ENCODE measurements around the gene SIN3A.

The SIN3A gene

DNA sequence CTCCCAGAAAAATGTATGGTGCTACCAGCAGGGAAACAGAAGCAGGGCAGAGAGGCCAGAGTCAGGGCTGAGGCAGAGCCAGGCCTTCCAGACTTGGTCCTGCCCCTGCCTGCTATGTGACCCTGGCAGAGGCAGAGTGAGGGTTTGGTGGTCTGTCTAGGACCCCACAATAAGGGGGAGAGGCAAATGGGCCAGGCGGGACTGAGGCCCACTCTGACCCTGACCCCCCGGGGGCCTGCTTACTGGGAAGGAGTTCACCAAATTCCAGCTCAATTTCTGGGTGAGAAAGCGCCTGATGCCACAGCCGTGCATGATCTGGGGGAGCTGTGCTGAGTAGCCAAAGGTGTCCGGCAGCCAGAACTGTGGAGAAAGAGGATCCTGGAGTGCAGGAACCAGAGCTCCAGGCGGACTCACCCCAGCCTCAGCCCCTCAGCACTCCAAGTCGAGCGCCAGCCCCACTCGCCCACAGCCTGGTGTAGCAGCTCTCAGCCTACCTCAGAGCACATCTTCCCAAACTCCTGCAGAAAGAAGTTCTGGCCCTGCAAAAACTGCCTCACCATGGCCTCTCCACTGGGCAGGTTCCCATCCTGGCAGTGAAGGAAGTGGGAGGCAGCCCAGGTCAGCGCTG lies 90.0 kb downstream of the SIN3A start:
- Histone ChIP-seq H3K9ac (ENCODE audit: low read depth, low read length, poor library complexity, severe bottlenecking) (no peak overlapping the region), H2AFZ (ENCODE audit: low read length) (no peak overlapping the region), H3K9me3 (ENCODE audit: insufficient read depth, low read depth, low read length) (no peaks in the 10 kb centered on the region), H3K27me3 (ENCODE audit: insufficient read depth, low read length, poor library complexity, severe bottlenecking) (no peaks in the 10 kb centered on the region), H3K79me2 (ENCODE audit: insufficient read depth, low read length) (peaks cover 2% of the 10 kb centered on the region; the same call in 1 of the 2 replicates), H3K4me2 (ENCODE audit: low read depth, low read length, poor library complexity, severe bottlenecking) (no peak overlapping the region), H3K4me1 (ENCODE audit: insufficient read depth, low read length, poor library complexity, severe bottlenecking) (no peaks in the 10 kb centered on the region), H3K36me3 (ENCODE audit: insufficient read depth, low read length) (peaks cover 15% of the 10 kb centered on the region; the same call in 1 of the 2 replicates), H3F3A (ENCODE audit: low read depth) (no peaks in the 10 kb centered on the region), H4K20me1 (ENCODE audit: insufficient read depth, low read length, poor library complexity, severe bottlenecking) (no peaks in the 10 kb centered on the region), H3K4me3 (ENCODE audit: low read length, poor library complexity, severe bottlenecking) (no peak overlapping the region), H3K9me2 (replicated peaks; ENCODE audit: low read depth, low read length) (no peaks in the 10 kb centered on the region)
- no peak for TF ChIP-seq EZH2phosphoT487 (IDR thresholded peaks at IDR 0.05; ENCODE audit: borderline replicate concordance)
- TF ChIP-seq, protein P1, sequence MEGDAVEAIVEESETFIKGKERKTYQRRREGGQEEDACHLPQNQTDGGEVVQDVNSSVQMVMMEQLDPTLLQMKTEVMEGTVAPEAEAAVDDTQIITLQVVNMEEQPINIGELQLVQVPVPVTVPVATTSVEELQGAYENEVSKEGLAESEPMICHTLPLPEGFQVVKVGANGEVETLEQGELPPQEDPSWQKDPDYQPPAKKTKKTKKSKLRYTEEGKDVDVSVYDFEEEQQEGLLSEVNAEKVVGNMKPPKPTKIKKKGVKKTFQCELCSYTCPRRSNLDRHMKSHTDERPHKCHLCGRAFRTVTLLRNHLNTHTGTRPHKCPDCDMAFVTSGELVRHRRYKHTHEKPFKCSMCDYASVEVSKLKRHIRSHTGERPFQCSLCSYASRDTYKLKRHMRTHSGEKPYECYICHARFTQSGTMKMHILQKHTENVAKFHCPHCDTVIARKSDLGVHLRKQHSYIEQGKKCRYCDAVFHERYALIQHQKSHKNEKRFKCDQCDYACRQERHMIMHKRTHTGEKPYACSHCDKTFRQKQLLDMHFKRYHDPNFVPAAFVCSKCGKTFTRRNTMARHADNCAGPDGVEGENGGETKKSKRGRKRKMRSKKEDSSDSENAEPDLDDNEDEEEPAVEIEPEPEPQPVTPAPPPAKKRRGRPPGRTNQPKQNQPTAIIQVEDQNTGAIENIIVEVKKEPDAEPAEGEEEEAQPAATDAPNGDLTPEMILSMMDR (conservative IDR thresholded peaks at IDR 0.05; ENCODE audit: low read length) = no peak

DNA sequence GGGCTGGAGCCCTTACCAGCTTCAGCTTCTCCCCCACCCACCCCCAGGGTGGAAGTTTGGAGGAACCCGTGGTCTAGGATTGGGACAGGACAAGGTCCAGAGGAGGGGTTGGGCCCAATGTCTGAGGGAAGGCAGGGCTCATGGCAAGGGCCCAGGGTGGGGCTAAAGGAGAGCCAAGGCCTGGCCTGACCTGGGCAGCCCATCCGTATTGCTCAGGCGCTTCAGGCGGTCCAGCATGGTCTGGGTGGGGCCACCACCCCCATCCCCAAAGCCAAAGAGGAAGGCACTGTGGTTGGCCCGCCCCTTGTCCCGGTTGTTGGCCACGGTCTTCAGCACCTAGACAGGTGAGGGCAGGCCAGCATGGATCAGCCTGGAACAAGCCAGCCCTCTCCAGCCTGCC lies 90.6 kb downstream of the SIN3A start:
- TF ChIP-seq EZH2phosphoT487 (IDR thresholded peaks at IDR 0.05; ENCODE audit: borderline replicate concordance) = no peak
- TF ChIP-seq, protein P1 (conservative IDR thresholded peaks at IDR 0.05; ENCODE audit: low read length) = no peak
- H4K20me1 ChIP-seq (ENCODE audit: insufficient read depth, low read length, poor library complexity, severe bottlenecking) = no peaks in the 10 kb centered on the region
- H3K9me2 ChIP-seq (replicated peaks; ENCODE audit: low read depth, low read length) = no peaks in the 10 kb centered on the region
- H3K9me3 ChIP-seq (ENCODE audit: insufficient read depth, low read depth, low read length) = no peaks in the 10 kb centered on the region
- H3K27me3 ChIP-seq (ENCODE audit: insufficient read depth, low read length, poor library complexity, severe bottlenecking) = no peaks in the 10 kb centered on the region
- no peak overlapping the region for H3K9ac ChIP-seq (ENCODE audit: low read depth, low read length, poor library complexity, severe bottlenecking)
- no peaks in the 10 kb centered on the region for H3K79me2 ChIP-seq (ENCODE audit: insufficient read depth, low read length)
- no peaks in the 10 kb centered on the region for H3F3A ChIP-seq (ENCODE audit: low read depth)
- peaks cover 12% of the 10 kb centered on the region; the same call in 1 of the 2 replicates for H3K36me3 ChIP-seq (ENCODE audit: insufficient read depth, low read length)
- no peak overlapping the region for H3K4me3 ChIP-seq (ENCODE audit: low read length, poor library complexity, severe bottlenecking)
- H2AFZ ChIP-seq (ENCODE audit: low read length) = no peak overlapping the region
- no peak overlapping the region for H3K4me2 ChIP-seq (ENCODE audit: low read depth, low read length, poor library complexity, severe bottlenecking)
- H3K4me1 ChIP-seq (ENCODE audit: insufficient read depth, low read length, poor library complexity, severe bottlenecking) = no peaks in the 10 kb centered on the region

- H3K4me3 ChIP-seq (ENCODE audit: low read length, poor library complexity, severe bottlenecking) = no peak overlapping the region
- no peaks in the 10 kb centered on the region for H3K9me2 ChIP-seq (replicated peaks; ENCODE audit: low read depth, low read length)
- H3K9ac ChIP-seq (ENCODE audit: low read depth, low read length, poor library complexity, severe bottlenecking) = no peak overlapping the region
- H3K79me2 ChIP-seq (ENCODE audit: insufficient read depth, low read length) = no peaks in the 10 kb centered on the region
- no peaks in the 10 kb centered on the region for H3K27me3 ChIP-seq (ENCODE audit: insufficient read depth, low read length, poor library complexity, severe bottlenecking)
- no peaks in the 10 kb centered on the region for H3K4me1 ChIP-seq (ENCODE audit: insufficient read depth, low read length, poor library complexity, severe bottlenecking)
- TF ChIP-seq EZH2phosphoT487 (IDR thresholded peaks at IDR 0.05; ENCODE audit: borderline replicate concordance) = no peak
- TF ChIP-seq, protein P1 (conservative IDR thresholded peaks at IDR 0.05; ENCODE audit: low read length) = no peak
- H3F3A ChIP-seq (ENCODE audit: low read depth) = no peaks in the 10 kb centered on the region
- no peaks in the 10 kb centered on the region for H3K9me3 ChIP-seq (ENCODE audit: insufficient read depth, low read depth, low read length)
- H2AFZ ChIP-seq (ENCODE audit: low read length) = no peak overlapping the region
- H3K4me2 ChIP-seq (ENCODE audit: low read depth, low read length, poor library complexity, severe bottlenecking) = no peak overlapping the region
- peaks cover 12% of the 10 kb centered on the region; the same call in 1 of the 2 replicates for H3K36me3 ChIP-seq (ENCODE audit: insufficient read depth, low read length)
- no peaks in the 10 kb centered on the region for H4K20me1 ChIP-seq (ENCODE audit: insufficient read depth, low read length, poor library complexity, severe bottlenecking)
These were observed 91.1 kb downstream of the SIN3A start for GRCh38 chr15:75360391-75360790.

Data from Loucy (cell line).